Neural crest cell (in vitro differentiated cells): Measurements from ENCODE around the gene ARF1. TPM values are rescaled to one million over a fixed set of nuclear protein-coding genes. Genes with fewer than 3 reads are reported as not detected.

ENCODE experiments used
- DNase-seq: peaks from one replicate; pipeline ENCODE4 v3.0.0; 2021; ENCODE audit warnings: low read depth, mixed read lengths, low spot score
- H3K27ac Mint-ChIP-seq: one replicate; pipeline ENCODE4 v1.8.0; 2021; ENCODE audit warnings: mild to moderate bottlenecking, mixed read lengths; ENCODE audit not compliant: unreplicated experiment
- H3K27me3 Mint-ChIP-seq: 2 replicates; pipeline ENCODE4 v1.8.0; 2021; ENCODE audit warnings: low read depth, mild to moderate bottlenecking, mixed read lengths
- H3K36me3 Mint-ChIP-seq: 2 replicates; pipeline ENCODE4 v1.8.0; 2021; ENCODE audit warnings: low read depth, mild to moderate bottlenecking, mixed read lengths
- H3K4me1 Mint-ChIP-seq: 2 replicates; pipeline ENCODE4 v1.8.0; 2021; ENCODE audit warnings: mixed read lengths
- H3K4me3 Mint-ChIP-seq: one replicate; pipeline ENCODE4 v1.8.0; 2021; ENCODE audit warnings: mild to moderate bottlenecking, mixed read lengths
- H3K9me3 Mint-ChIP-seq: 2 replicates; pipeline ENCODE4 v1.8.0; 2021; ENCODE audit warnings: mixed read lengths
- total RNA-seq: library from RNA; stranded (reverse); gene quantifications from 2 replicates; pipeline ENCODE4 v1.2.1, GENCODE V29; 2021
- TF ChIP-seq, protein P1 (sequence below): fragments of 200-600 bp; sonication (generic); conservative IDR thresholded peaks from 2 replicates; pipeline ENCODE4 v1.5.0; 2021; ENCODE audit warnings: antibody characterized with exemption, mild to moderate bottlenecking

Gene ARF1
- total RNA-seq, 1 donor from 2014 or later = 237 TPM

DNA sequence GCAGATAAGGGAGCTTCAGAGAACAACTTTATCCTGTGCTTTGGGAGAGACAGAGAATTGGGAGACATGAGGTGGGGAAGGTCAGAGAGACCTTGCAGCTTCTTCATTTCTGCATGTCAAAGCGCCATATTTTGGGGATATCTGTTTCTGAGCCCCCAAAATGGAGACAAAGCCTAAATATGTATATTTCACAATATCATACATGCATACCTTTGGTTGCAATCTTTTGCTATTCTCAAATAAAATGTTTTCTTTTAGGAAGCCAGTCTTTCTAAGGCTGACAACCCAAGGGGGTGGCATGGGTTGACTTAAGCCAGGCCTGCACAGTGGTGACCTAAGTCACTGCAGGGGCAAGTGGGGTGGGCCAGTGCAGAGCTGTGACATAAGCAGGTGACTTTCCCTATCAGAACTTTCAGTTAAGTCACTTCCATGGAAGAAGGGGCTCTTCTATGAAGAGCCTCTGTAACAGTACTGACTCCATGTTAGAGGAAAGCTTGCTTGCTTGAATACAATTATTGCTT lies 40.5 kb downstream of the ARF1 start:
- no peak for DNase-seq
- H3K4me1 Mint-ChIP-seq = peaks cover 7% of the 10 kb centered on the region
- H3K36me3 Mint-ChIP-seq = peaks cover 3% of the 10 kb centered on the region
- TF ChIP-seq, protein P1, sequence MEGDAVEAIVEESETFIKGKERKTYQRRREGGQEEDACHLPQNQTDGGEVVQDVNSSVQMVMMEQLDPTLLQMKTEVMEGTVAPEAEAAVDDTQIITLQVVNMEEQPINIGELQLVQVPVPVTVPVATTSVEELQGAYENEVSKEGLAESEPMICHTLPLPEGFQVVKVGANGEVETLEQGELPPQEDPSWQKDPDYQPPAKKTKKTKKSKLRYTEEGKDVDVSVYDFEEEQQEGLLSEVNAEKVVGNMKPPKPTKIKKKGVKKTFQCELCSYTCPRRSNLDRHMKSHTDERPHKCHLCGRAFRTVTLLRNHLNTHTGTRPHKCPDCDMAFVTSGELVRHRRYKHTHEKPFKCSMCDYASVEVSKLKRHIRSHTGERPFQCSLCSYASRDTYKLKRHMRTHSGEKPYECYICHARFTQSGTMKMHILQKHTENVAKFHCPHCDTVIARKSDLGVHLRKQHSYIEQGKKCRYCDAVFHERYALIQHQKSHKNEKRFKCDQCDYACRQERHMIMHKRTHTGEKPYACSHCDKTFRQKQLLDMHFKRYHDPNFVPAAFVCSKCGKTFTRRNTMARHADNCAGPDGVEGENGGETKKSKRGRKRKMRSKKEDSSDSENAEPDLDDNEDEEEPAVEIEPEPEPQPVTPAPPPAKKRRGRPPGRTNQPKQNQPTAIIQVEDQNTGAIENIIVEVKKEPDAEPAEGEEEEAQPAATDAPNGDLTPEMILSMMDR = no peak
- no peak overlapping the region for H3K27ac Mint-ChIP-seq
- no peak overlapping the region for H3K4me3 Mint-ChIP-seq
- peaks cover 3% of the 10 kb centered on the region for H3K9me3 Mint-ChIP-seq
- H3K27me3 Mint-ChIP-seq = peaks cover 58% of the 10 kb centered on the region

DNA sequence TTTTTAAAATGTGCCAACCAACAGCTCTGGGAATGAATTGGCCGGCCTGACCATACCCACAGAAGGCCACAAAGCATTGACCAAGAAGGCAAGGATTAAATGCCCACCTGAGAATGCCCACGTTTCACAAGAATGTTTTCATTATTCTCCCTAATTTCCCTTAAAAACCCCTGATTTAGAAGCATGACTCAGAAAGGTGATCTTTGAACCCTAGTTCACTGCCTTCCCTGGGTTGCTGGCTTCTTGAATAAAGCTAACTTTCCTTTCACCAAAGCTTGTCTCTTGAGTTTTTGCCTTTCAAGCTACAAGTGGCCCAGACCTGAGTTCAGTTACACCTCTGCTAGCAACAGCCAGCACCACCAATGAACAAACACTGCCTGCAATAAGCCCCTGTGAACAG lies 41.0 kb downstream of the ARF1 start:
- Mint-ChIP-seq H3K4me1 (peaks cover 7% of the 10 kb centered on the region), H3K9me3 (no peaks in the 10 kb centered on the region), H3K4me3 (no peak overlapping the region), H3K36me3 (no peaks in the 10 kb centered on the region), H3K27ac (no peak overlapping the region), H3K27me3 (peaks cover 62% of the 10 kb centered on the region)
- DNase-seq = no peak
- TF ChIP-seq, protein P1 = no peak

DNA sequence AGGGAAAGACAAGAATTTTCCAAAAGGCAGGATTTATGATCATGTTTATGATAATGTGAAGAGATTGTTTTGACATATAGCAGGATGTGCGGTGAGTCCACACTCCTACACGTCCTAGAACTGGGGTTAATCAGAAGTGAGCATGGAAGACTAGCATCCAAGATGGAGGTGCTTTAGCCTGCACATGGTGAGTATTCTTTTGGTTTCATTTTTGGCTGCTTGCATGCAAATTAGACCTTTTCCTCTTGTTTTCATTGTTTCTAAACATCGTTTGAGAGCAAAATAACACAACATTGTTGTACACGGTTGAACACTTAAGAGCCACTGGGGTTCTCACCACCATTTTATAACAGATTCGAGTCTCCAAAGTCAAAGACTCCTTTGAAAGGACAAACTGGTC lies 42.7 kb downstream of the ARF1 start:
- H3K27me3 Mint-ChIP-seq = peaks cover 76% of the 10 kb centered on the region
- no peak overlapping the region for H3K4me3 Mint-ChIP-seq
- no peak overlapping the region for H3K27ac Mint-ChIP-seq
- no peaks in the 10 kb centered on the region for H3K9me3 Mint-ChIP-seq
- H3K36me3 Mint-ChIP-seq = no peaks in the 10 kb centered on the region
- H3K4me1 Mint-ChIP-seq = peaks cover 7% of the 10 kb centered on the region
- TF ChIP-seq, protein P1 = no peak
- no peak for DNase-seq

DNA sequence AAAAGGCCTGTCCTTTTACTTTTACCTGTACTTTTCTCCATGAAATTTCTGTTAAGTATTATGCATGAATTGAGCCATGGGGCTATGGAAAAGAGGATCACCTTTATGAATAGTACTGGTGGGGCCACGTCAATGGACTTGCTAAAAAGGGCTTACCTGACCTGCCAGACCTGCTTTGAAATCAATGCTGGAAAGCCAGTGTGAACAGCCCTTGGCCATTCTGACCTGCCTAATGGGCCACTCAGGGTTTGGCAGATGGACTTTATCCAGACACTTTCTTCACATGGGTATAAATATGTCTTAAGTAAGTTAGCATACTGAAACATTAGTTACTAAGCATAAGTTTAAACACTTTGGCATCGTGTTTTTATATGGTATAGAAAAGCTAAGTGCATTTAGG lies 49.3 kb downstream of the ARF1 start:
- TF ChIP-seq, protein P1 = no peak
- H3K9me3 Mint-ChIP-seq = no peaks in the 10 kb centered on the region
- H3K36me3 Mint-ChIP-seq = no peaks in the 10 kb centered on the region
- H3K4me3 Mint-ChIP-seq = no peak overlapping the region
- H3K27ac Mint-ChIP-seq = no peak overlapping the region
- peaks cover 4% of the 10 kb centered on the region for H3K4me1 Mint-ChIP-seq
- no peak for DNase-seq
- peaks cover 93% of the 10 kb centered on the region for H3K27me3 Mint-ChIP-seq

DNA sequence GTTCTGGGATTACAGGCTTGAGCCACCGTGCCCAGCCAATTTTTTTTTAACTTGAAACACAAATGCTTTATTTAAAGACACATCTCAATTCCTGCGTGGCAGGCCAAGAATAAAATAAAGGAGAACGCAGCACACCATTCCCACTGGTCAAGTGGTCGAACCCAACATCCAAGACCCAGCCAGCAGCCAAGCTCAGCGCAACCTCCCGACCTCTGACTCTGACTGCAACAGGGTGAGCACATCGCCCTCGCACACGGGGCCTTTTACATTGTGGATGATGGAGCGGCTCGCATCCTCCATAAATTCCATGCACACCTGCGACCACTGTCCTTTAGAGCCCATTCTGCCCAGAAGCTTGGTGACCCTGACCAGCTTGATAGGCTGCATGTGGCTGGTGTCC lies 52.1 kb downstream of the ARF1 start:
- Mint-ChIP-seq H3K9me3 (no peaks in the 10 kb centered on the region), H3K4me1 (peaks cover 6% of the 10 kb centered on the region), H3K4me3 (no peak overlapping the region), H3K27me3 (peaks cover 91% of the 10 kb centered on the region), H3K36me3 (no peaks in the 10 kb centered on the region), H3K27ac (no peak overlapping the region)
- TF ChIP-seq, protein P1 = no peak
- DNase-seq = no peak

DNA sequence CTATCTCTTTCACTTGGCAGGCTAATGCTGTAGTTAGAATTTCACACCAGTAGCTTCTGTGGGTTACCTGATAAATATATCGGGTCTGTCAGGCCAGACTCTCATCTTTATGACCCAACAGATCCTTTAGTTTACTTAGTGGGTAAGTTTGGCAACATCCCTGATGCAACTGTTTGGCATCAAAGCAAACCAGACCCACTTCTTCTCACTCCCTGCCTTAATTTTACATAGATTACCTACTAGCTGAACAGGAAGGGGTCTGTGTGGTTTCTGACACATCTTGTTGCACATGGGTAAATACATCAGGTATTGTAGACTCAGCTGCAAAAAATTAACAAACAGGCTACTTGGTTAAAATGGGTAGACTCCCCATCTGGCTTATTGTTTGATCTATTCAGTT lies 54.4 kb downstream of the ARF1 start:
- H3K4me1 Mint-ChIP-seq = peaks cover 11% of the 10 kb centered on the region
- no peaks in the 10 kb centered on the region for H3K9me3 Mint-ChIP-seq
- peaks cover 74% of the 10 kb centered on the region for H3K27me3 Mint-ChIP-seq
- no peak overlapping the region for H3K27ac Mint-ChIP-seq
- DNase-seq = no peak
- no peak overlapping the region for H3K4me3 Mint-ChIP-seq
- no peaks in the 10 kb centered on the region for H3K36me3 Mint-ChIP-seq
- TF ChIP-seq, protein P1 = no peak
